GM21526 (cell line): ENCODE data around the gene OPN3.

Experiments used
- ATAC-seq: cut with Tn5 transposase; IDR thresholded peaks from one replicate; pipeline ENCODE4 v1.9.1; 2021; ENCODE audit warnings: moderate library complexity; ENCODE audit not compliant: unreplicated experiment, low FRiP score

Gene OPN3

GRCh38 chr1:241646201-241646600 is 6.0 kb upstream of the OPN3 start:
- no peak for ATAC-seq

- ATAC-seq = no peak
These were observed 5.0 kb upstream of the OPN3 start for GRCh38 chr1:241645199-241645598.

GRCh38 chr1:241644259-241644658 is 4.1 kb upstream of the OPN3 start:
- no peak for ATAC-seq

GRCh38 chr1:241642593-241642944 is 2.4 kb upstream of the OPN3 start:
- no peak for ATAC-seq

GRCh38 chr1:241641773-241642592 is 1.8 kb upstream of the OPN3 start:
- ATAC-seq = no peak

- no peak for ATAC-seq
These were observed 876 bp upstream of the OPN3 start for GRCh38 chr1:241640867-241641622.

GRCh38 chr1:241639623-241640148 is 483 bp downstream of the OPN3 start:
- ATAC-seq = peak; percentile 54

GRCh38 chr1:241638909-241639622 is 1.1 kb downstream of the OPN3 start:
- ATAC-seq = no peak

- ATAC-seq = no peak
These were observed 2.0 kb downstream of the OPN3 start for GRCh38 chr1:241638099-241638682.

- ATAC-seq = no peak
These were observed 2.6 kb downstream of the OPN3 start for GRCh38 chr1:241637604-241638003.

GRCh38 chr1:241637046-241637590 is 3.1 kb downstream of the OPN3 start:
- no peak for ATAC-seq

GRCh38 chr1:241636291-241636690 is 3.9 kb downstream of the OPN3 start:
- ATAC-seq = no peak

GRCh38 chr1:241635556-241636152 is 4.5 kb downstream of the OPN3 start:
- ATAC-seq = no peak

GRCh38 chr1:241632987-241633386 is 7.2 kb downstream of the OPN3 start:
- no peak for ATAC-seq

- no peak for ATAC-seq
These were observed 8.5 kb downstream of the OPN3 start for GRCh38 chr1:241631674-241632073.

GRCh38 chr1:241630899-241631298 is 9.3 kb downstream of the OPN3 start:
- no peak for ATAC-seq

GRCh38 chr1:241630476-241630875 is 9.7 kb downstream of the OPN3 start:
- no peak for ATAC-seq

- ATAC-seq = no peak
These were observed 10.2 kb downstream of the OPN3 start for GRCh38 chr1:241630005-241630404.

- ATAC-seq = peak; percentile 85
These were observed 12.5 kb downstream of the OPN3 start for GRCh38 chr1:241627453-241628259.
